Measurements from ENCODE around the gene ARHGAP36. TPM values are rescaled to one million over a fixed set of nuclear protein-coding genes. Genes with fewer than 3 reads are reported as not detected.

The ARHGAP36 gene
- total RNA-seq, 3 donors from 2014 or later = not detected

DNA sequence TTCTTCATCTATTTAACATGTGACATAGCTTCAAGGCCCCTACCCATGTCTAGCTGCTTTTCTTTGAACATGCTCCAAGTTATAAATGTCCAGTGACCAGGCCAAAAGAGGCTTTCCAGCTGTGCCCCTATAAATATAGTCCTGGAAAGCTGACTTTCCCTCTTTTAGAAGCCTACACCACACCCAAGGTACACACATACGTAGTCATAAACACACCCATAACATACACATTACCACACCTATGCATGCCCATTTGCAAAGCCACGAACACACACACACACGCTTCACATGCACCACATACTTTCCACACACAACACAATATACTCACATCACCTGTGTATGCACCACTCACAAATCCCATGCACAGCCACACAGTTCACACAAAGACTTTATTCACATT is 2.0 kb downstream of the ARHGAP36 start:
- DNase-seq (no peak), ATAC-seq (no peak)
- no peaks in the 10 kb centered on the region for H3K4me1 Mint-ChIP-seq (ENCODE audit: low read depth)
- no peaks in the 10 kb centered on the region for H3K36me3 Mint-ChIP-seq (ENCODE audit: insufficient read depth)
- no peak overlapping the region for H3K4me3 Mint-ChIP-seq
- H3K9me3 Mint-ChIP-seq = no peaks in the 10 kb centered on the region
- peaks cover 40% of the 10 kb centered on the region for H3K27me3 Mint-ChIP-seq (ENCODE audit: low read depth)

DNA sequence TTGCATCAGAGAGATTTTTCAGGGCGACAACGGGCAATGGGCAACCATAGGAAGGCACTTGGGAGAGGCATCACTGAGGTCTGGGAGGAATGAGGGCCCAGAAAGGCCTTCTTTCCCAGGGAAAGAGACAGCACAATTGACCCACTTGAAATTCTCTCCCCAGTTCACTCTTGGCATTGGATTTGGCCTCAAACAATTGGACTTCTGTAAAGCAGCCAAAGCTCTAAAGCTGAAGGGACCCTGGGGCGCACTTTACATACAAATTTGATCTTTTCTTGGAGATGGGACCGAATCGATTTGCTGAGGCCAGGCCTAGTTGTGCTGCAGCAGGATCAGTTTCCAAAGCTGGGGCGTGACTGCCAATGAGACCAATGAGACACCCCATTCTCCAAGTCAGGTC is 3.2 kb downstream of the ARHGAP36 start:
- Mint-ChIP-seq H3K27me3 (ENCODE audit: low read depth) (peaks cover 41% of the 10 kb centered on the region), H3K9me3 (no peaks in the 10 kb centered on the region), H3K4me3 (no peak overlapping the region), H3K4me1 (ENCODE audit: low read depth) (no peaks in the 10 kb centered on the region), H3K36me3 (ENCODE audit: insufficient read depth) (no peaks in the 10 kb centered on the region)
- DNase-seq = no peak
- no peak for ATAC-seq

DNA sequence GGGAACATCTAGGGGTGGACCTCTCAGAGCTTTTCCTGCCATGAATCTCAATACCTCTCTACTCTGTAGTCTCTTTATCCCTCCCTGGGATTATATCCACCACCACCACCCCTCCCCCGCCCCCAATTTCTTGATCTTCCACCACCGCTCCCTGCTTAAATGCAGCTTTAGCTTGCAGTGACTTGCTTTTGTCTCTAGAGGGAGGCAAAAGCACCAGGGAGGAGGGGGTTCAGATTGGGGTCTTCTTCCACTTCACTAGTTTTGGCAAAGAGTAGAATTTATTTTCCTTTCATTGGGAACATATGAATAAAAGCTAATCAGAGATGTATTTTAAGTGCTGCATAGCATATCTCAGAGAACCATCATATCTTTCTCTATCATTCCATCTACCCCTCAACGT is 5.5 kb downstream of the ARHGAP36 start:
- Mint-ChIP-seq H3K27me3 (ENCODE audit: low read depth) (peaks cover 33% of the 10 kb centered on the region), H3K4me3 (no peak overlapping the region), H3K9me3 (no peaks in the 10 kb centered on the region), H3K36me3 (ENCODE audit: insufficient read depth) (no peaks in the 10 kb centered on the region), H3K4me1 (ENCODE audit: low read depth) (no peaks in the 10 kb centered on the region)
- DNase-seq = no peak
- ATAC-seq = no peak

DNA sequence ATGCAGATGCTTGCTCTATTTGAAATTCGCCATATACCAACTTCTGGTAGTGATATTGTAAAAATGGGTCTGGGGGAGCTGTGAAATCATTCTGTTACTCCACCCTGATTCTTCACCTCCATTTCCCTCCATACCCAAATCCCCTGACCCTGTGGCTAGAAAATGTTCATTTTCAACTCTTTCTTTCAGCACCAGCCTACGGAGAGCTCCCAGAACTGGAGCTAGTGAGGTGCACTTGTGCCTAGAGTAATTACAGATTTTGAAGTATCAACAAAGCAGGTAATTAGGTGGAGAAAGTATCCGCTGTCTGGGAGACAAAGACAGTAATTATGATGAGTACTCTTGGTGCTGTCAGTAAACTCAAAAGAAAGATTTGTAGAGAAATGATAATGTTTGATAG is 8.1 kb downstream of the ARHGAP36 start:
- ATAC-seq = no peak
- Mint-ChIP-seq H3K9me3 (no peaks in the 10 kb centered on the region), H3K4me3 (no peak overlapping the region), H3K36me3 (ENCODE audit: insufficient read depth) (no peaks in the 10 kb centered on the region), H3K4me1 (ENCODE audit: low read depth) (no peaks in the 10 kb centered on the region), H3K27me3 (ENCODE audit: low read depth) (peaks cover 27% of the 10 kb centered on the region)
- no peak for DNase-seq

DNA sequence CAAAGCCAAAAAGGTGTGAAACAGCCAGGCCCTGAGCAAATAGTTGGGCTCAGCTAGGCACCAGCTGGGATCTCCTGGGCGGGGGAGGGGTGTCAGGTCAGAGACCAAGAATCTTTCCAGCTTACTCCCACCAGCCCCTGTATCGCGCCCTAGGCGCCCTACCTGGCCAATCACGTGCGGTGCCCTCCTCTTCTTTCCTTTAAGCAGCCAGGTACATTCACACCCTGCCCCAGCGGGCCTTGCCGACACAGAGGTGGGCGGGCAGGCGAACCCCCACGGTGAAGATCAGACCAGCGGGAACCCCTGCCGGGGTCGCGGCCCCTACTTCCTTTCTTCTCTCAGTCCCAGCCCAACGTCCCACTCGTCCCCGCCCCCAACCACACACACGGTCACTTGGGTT is 9.1 kb downstream of the ARHGAP36 start:
- no peak overlapping the region for H3K4me3 Mint-ChIP-seq
- H3K9me3 Mint-ChIP-seq = no peaks in the 10 kb centered on the region
- no peaks in the 10 kb centered on the region for H3K36me3 Mint-ChIP-seq (ENCODE audit: insufficient read depth)

DNA sequence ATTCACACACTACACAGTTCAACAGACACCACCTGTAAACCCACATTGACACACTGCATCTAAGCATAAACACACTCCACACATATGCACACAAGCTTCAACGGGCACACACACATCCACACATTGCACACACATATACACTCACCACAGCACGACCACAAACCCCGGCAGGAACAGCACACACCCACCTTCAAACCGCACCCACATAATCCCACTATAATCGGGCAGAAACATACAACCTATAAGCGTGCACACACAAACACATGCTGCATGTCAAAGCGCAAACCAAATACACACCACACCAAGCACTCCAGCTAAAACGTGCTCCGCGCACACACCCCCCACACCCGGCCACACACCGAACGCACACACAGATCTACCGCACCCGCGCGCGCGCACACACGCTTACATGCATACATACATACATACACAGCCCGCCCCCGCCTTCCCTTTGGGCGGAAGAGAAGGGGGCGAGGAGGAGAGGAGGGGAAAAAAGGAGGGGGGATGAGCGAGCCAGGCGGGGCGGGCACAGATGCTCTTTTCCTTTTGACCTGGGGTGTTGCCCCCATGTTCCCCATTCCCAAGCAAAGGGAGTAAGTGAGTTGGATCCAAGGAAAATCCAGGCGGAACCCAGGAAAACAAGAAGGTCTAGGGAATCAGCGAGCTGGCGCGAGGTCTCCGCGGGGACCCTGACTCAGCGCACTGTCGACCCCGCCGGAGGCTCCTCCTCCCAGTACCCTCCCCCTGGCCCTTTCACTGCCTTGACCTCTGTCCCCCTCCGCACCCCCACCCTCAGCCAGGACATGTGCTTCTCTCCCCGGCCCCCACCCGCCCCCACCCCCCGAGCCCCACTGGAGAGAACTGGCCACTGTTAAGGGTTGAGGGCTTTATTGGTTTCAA is 9.9 kb downstream of the ARHGAP36 start:
- Mint-ChIP-seq H3K4me1 (ENCODE audit: low read depth) (no peaks in the 10 kb centered on the region), H3K9me3 (no peaks in the 10 kb centered on the region), H3K36me3 (ENCODE audit: insufficient read depth) (no peaks in the 10 kb centered on the region), H3K4me3 (no peak overlapping the region), H3K27me3 (ENCODE audit: low read depth) (peaks cover 38% of the 10 kb centered on the region)
- ATAC-seq (peak in 1 of 2 donors; percentile 23), DNase-seq (no peak)

More for the DNA sequence above, 9.1 kb downstream of the ARHGAP36 start:
- Mint-ChIP-seq H3K27me3 (ENCODE audit: low read depth) (peaks cover 33% of the 10 kb centered on the region), H3K4me1 (ENCODE audit: low read depth) (no peaks in the 10 kb centered on the region)
- DNase-seq (no peak), ATAC-seq (no peak)

DNA sequence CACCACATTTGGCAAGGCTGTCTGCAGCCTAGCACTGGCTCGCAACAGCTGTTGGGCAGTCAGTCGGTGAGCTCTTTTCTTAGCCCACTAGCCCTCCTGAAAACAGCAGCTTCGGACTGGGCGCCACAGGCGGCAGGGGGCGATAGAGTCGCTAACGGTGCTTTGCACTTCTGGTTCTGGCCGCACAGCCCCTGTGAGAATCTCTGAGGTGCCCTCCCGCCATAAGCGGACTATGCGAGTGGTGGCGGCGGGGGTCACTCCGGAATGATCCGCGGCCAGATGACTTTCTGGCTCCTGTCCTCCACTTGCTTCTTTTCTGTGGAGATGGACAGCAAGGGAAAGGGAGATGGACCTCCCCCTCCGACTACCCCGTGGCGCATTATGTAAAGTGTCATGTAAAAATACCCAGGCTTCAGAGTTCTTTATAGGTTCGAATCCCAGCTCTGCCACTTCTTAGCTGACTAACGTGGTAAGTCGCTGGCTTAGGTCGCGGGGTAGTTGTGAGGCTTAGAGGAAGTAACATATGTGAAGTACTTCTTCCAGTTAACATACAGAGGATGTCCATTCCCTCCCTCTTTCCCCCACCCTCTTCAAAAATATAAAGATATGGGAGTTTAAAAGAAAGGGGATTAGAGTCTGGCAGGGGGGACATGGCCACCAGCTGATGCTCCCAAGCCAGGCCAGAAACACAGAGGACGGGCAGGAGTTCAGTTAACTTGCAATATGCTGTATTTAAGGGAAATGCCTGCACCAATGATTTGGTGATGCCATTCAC is 11.0 kb downstream of the ARHGAP36 start:
- Mint-ChIP-seq H3K4me3 (no peak overlapping the region), H3K4me1 (ENCODE audit: low read depth) (no peaks in the 10 kb centered on the region), H3K9me3 (no peaks in the 10 kb centered on the region), H3K36me3 (ENCODE audit: insufficient read depth) (no peaks in the 10 kb centered on the region), H3K27me3 (ENCODE audit: low read depth) (peaks cover 33% of the 10 kb centered on the region)
- DNase-seq = no peak
- ATAC-seq = no peak

DNA sequence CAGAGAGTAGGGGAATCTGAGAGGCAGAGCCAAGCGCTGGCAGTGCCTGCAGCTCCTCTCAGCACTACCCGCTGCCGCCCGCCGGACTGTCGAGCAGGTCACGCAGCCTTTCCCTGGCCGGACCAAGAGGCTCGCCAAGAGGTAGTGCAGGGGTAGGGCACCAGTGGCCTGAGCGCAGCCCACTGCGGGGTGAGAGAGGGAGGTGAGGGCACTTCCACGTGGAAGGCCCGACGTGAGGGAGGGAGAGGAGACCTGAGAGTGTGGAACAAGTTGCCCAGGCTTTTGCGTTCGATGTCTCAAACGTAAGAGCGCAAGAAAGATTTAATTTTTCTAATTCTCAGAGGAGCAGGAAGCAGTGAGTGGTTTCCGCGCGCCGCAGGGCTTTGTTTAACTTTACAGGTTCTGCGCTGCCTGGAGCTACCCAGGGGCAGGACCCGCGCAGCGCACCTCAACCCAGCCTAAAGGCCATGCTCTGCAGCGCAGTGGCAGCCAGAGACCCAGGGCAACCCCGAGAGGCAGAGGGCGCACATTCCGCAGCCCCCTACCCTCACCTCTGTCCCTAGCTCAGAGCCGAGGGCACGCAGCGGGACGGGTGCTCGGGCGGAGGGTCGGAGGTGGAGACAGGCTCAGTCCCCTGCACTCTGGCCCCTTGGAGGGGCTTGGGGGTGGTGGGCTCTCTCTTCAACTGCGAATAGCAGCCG is 14.9 kb downstream of the ARHGAP36 start:
- H3K4me1 Mint-ChIP-seq (ENCODE audit: low read depth) = no peaks in the 10 kb centered on the region
- H3K9me3 Mint-ChIP-seq = no peaks in the 10 kb centered on the region
- DNase-seq (no peak), ATAC-seq (no peak)
- no peaks in the 10 kb centered on the region for H3K36me3 Mint-ChIP-seq (ENCODE audit: insufficient read depth)
- no peak overlapping the region for H3K4me3 Mint-ChIP-seq
- peaks cover 29% of the 10 kb centered on the region for H3K27me3 Mint-ChIP-seq (ENCODE audit: low read depth)

DNA sequence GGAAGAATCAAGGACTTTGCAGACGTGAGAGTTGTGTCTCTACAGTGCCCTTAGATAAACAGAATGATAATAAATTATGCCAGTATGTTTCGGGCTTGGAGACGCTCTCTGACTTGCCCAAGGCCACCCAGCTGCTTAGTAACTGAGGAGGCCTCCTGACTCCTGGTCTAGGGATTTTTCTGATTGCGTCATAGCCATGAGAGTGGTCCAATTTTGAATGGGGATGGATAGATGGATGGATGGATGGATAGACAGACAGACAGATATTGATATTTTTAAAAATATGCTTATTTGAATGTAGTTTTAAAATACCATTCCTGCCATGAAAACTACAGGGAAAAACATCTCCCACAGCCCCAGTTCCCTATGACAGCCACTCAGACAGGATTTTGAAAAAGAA is 15.5 kb downstream of the ARHGAP36 start:
- DNase-seq (no peak), ATAC-seq (no peak)
- Mint-ChIP-seq H3K4me1 (ENCODE audit: low read depth) (no peaks in the 10 kb centered on the region), H3K36me3 (ENCODE audit: insufficient read depth) (no peaks in the 10 kb centered on the region), H3K27me3 (ENCODE audit: low read depth) (peaks cover 29% of the 10 kb centered on the region), H3K9me3 (no peaks in the 10 kb centered on the region), H3K4me3 (no peak overlapping the region)

DNA sequence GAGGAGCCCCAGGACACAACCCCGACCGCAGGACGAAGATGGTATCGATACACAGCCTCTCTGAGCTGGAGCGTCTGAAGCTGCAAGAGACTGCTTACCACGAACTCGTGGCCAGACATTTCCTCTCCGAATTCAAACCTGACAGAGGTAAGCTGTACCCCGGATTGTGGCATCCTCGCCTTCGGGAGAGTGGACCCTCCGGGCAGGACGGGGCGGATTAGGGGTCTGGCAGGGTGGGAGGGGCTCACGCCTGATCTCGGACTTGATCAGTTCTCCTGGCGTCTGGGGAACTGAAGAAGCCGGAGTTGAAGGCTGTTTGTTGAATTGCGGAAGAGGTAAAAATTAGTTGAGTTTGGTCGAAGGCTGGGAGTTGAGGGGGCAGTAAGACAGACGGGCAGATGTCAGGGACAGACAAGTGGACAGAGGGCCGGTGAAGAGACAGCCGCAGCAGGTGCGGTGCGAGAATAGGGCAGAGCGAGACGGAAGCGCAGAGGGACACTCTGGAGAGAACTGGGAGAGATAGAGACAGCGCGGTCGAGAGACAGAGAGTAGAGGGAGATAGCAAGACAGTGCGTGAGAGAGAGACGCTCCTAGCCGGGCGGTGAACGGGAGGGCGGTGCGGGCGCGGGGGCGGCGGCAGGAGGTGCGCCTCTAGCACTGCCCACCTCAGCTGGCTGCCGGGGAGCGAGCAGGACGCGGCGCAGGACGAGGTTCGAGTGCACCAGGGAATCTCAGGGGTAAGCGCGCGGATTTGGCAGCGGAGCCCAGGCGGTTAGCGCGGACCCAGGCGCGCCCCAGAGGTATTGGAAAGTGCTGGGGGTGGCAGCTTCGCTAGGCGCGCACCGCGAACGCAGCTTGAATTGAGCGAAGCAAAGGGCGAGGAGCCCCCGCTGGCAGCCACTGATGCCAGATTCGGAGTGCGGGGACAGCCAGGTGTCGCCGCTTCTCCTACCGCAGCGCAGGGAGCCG is 23.9 kb downstream of the ARHGAP36 start:
- no peaks in the 10 kb centered on the region for H3K36me3 Mint-ChIP-seq (ENCODE audit: insufficient read depth)
- DNase-seq (no peak), ATAC-seq (no peak)
- H3K4me3 Mint-ChIP-seq = no peak overlapping the region
- peaks cover 44% of the 10 kb centered on the region for H3K27me3 Mint-ChIP-seq (ENCODE audit: low read depth)
- H3K4me1 Mint-ChIP-seq (ENCODE audit: low read depth) = no peaks in the 10 kb centered on the region
- H3K9me3 Mint-ChIP-seq = no peaks in the 10 kb centered on the region

DNA sequence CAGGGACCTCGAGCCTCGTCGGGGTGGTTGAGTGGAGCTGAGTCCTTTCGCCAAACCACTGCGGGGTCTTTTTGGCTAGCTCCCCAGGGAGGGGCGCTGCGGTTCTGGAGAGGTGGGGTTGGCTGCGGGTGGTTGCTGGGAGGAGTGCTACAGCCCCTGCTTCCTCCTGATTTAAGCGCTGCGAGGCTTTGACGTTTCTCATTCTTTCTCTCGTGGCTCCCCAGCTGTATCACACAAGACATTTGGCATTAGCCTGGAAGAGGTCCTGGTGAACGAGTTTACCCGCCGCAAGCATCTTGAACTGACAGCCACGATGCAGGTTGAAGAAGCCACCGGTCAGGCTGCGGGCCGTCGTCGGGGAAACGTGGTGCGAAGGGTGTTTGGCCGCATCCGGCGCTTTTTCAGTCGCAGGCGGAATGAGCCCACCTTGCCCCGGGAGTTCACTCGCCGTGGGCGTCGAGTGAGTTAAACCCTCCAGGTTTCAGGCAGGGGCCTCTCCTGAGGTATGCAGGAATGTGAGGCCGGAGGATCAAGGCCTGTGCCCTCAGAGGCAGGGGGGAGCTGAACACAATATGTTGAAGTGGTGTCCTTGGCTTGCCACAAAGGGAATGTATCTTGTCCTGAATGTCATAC is 25.5 kb downstream of the ARHGAP36 start:
- Mint-ChIP-seq H3K27me3 (ENCODE audit: low read depth) (peaks cover 44% of the 10 kb centered on the region), H3K4me1 (ENCODE audit: low read depth) (no peaks in the 10 kb centered on the region), H3K9me3 (no peaks in the 10 kb centered on the region), H3K4me3 (no peak overlapping the region), H3K36me3 (ENCODE audit: insufficient read depth) (no peaks in the 10 kb centered on the region)
- ATAC-seq = no peak
- no peak for DNase-seq

DNA sequence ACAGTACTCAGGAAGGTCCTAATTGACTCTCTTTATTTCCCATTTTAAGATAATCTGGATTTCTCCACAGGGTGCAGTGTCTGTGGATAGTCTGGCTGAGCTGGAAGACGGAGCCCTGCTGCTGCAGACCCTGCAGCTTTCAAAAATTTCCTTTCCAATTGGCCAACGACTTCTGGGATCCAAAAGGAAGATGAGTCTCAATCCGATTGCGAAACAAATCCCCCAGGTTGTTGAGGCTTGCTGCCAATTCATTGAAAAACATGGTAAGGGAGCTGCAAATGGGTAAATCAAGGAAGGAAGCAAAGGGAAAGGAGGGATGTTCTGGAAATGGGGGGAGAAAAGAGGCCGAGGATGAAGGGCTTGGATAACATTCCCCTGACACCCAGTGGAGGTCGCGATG is 26.0 kb downstream of the ARHGAP36 start:
- DNase-seq = no peak
- no peaks in the 10 kb centered on the region for H3K4me1 Mint-ChIP-seq (ENCODE audit: low read depth)
- ATAC-seq = no peak
- H3K36me3 Mint-ChIP-seq (ENCODE audit: insufficient read depth) = no peaks in the 10 kb centered on the region
- no peak overlapping the region for H3K4me3 Mint-ChIP-seq
- no peaks in the 10 kb centered on the region for H3K9me3 Mint-ChIP-seq
- peaks cover 44% of the 10 kb centered on the region for H3K27me3 Mint-ChIP-seq (ENCODE audit: low read depth)

DNA sequence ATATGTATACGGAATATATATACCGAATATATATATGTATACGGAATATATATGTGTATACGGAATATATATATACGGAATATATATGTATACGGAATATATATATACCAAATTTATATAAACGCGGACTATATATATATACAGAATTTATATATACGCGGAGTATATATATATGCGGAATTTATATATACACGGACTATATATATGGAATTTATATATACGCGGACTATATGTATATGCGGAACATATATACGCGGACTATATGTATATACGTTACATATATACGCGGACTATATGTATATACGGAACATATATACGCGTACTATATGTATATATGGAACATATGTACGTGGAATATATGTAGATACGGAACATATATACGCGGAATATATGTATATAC is 78.6 kb downstream of the ARHGAP36 start:
- no peak overlapping the region for H3K4me3 Mint-ChIP-seq
- no peak for DNase-seq
- H3K9me3 Mint-ChIP-seq = no peaks in the 10 kb centered on the region
- H3K36me3 Mint-ChIP-seq (ENCODE audit: insufficient read depth) = no peaks in the 10 kb centered on the region
- H3K27me3 Mint-ChIP-seq (ENCODE audit: low read depth) = no peaks in the 10 kb centered on the region
- no peak for ATAC-seq
- H3K4me1 Mint-ChIP-seq (ENCODE audit: low read depth) = no peaks in the 10 kb centered on the region
